HL-60 (cell line): ENCODE results near the gene HDC.

ENCODE experiments used
- DNase-seq, 2 experiments: peaks; one replicate each; pipeline ENCODE4 v3.0.0-alpha.2; 2010 to 2020; ENCODE audit warnings: low read depth in 1 of 2, low spot score in 1 of 2
- H3K27ac ChIP-seq: fragments of 250-450 bp; sonication (Bioruptor Pico); replicated peaks from 2 replicates; pipeline ENCODE4 v1.5.1; 2020; ENCODE audit warnings: mild to moderate bottlenecking, moderate library complexity
- H3K27me3 ChIP-seq: fragments of 250-450 bp; sonication (Bioruptor Pico); 2 replicates; pipeline ENCODE4 v1.5.1; 2021; ENCODE audit warnings: mild to moderate bottlenecking, moderate library complexity; ENCODE audit not compliant: insufficient read depth, poor library complexity, severe bottlenecking
- H3K4me3 ChIP-seq: replicated peaks from 2 replicates; pipeline ENCODE4 v1.5.1; 2011; ENCODE audit warnings: mild to moderate bottlenecking, control low read depth, low read length; ENCODE audit not compliant: insufficient read depth
- CTCF ChIP-seq: IDR thresholded peaks from one replicate; pipeline ENCODE4 v1.5.1; 2011; ENCODE audit warnings: low read length, control low read depth, inconsistent platforms; ENCODE audit not compliant: insufficient read depth
- GABPA ChIP-seq: IDR thresholded peaks from 2 replicates; pipeline ENCODE4 v1.6.1; 2012; ENCODE audit warnings: low read depth
- POLR2AphosphoS5 ChIP-seq: IDR thresholded peaks from 2 replicates; pipeline ENCODE4 v1.6.1; 2012; ENCODE audit warnings: low read depth
- REST ChIP-seq: IDR thresholded peaks from 2 replicates; pipeline ENCODE4 v1.6.1; 2012; ENCODE audit warnings: low read depth; ENCODE audit not compliant: insufficient replicate concordance
- SPI1 ChIP-seq: IDR thresholded peaks from 2 replicates; pipeline ENCODE4 v1.6.1; 2012; ENCODE audit warnings: low read depth, mild to moderate bottlenecking, borderline replicate concordance

The HDC gene

GRCh38 chr15:50238255-50238654 is 27.3 kb downstream of the HDC start:
- no peak overlapping the region for H3K4me3 ChIP-seq
- no peak for DNase-seq
- TF ChIP-seq GABPA (no peak), REST (no peak)
- H3K27ac ChIP-seq, result no peak overlapping the region
- H3K27me3 ChIP-seq, result no peaks in the 10 kb centered on the region

- H3K27me3 ChIP-seq, result no peaks in the 10 kb centered on the region
- no peak overlapping the region for H3K4me3 ChIP-seq
- no peak overlapping the region for H3K27ac ChIP-seq
- TF ChIP-seq GABPA (no peak), REST (no peak), SPI1 (no peak), POLR2AphosphoS5 (no peak), CTCF (no peak)
- DNase-seq, result no peak
These were observed 29.1 kb downstream of the HDC start for GRCh38 chr15:50236433-50236832.

GRCh38 chr15:50235794-50236193 is 29.7 kb downstream of the HDC start:
- H3K27me3 ChIP-seq, result no peaks in the 10 kb centered on the region
- TF ChIP-seq REST (no peak), SPI1 (no peak), CTCF (no peak), GABPA (no peak), POLR2AphosphoS5 (no peak)
- DNase-seq, result no peak
- no peak overlapping the region for H3K27ac ChIP-seq
- H3K4me3 ChIP-seq, result no peak overlapping the region

GRCh38 chr15:50234764-50235163 is 30.8 kb downstream of the HDC start:
- no peak overlapping the region for H3K27ac ChIP-seq
- TF ChIP-seq POLR2AphosphoS5, result no peak
- TF ChIP-seq CTCF, result no peak
- no peak for TF ChIP-seq REST
- TF ChIP-seq GABPA, result no peak
- no peak for TF ChIP-seq SPI1
- no peaks in the 10 kb centered on the region for H3K27me3 ChIP-seq
- DNase-seq, result peak in 1 of 2 experiments; percentile 28
- H3K4me3 ChIP-seq, result no peak overlapping the region
